ENCODE measurements around the gene SPPL3. TPM values are rescaled to one million over a fixed set of nuclear protein-coding genes. Genes with fewer than 3 reads are reported as not detected.

SPPL3 gene
- total and polyA plus RNA-seq, 4 donors: 14.2 to 52.3 (median 29.6) TPM

- no peaks in the 10 kb centered on the region for H3K27me3 ChIP-seq (ENCODE audit: control insufficient read depth in 3 of 3, insufficient read depth in 3 of 3, low read length in 2 of 3)
- peaks cover 0 to 14% (median 7%) of the 10 kb centered on the region in 5 donors for H3K4me1 ChIP-seq (ENCODE audit: control insufficient read depth in 5 of 5, insufficient read depth in 5 of 5, low read length in 5 of 5)
- peak within 1 kb of the TSS; percentile 60 to 87 for H3K9ac ChIP-seq (ENCODE audit: insufficient read depth in 1 of 2, low read length in 2 of 2)
- peak; percentile 99 for ATAC-seq (ENCODE audit: insufficient read depth, low FRiP score)
- peak within 1 kb of the TSS; percentile 83 for H3K4me3 ChIP-seq
- peaks cover 0 to 1% (median 0%) of the 10 kb centered on the region in 4 donors for H3K9me3 ChIP-seq (ENCODE audit: control insufficient read depth in 4 of 4, insufficient read depth in 3 of 4, low read length in 3 of 4)
- 6 to 8% methylated on average over 65 to 66 of the region's 66 CpGs for WGBS, 2 donors
- TF ChIP-seq CTCF (IDR thresholded peaks at IDR 0.05; ENCODE audit: control extremely low read depth, extremely low read depth): no peak
- H3K36me3 ChIP-seq (ENCODE audit: control insufficient read depth in 4 of 4, insufficient read depth in 4 of 4, low read length in 4 of 4): peaks cover 7 to 24% (median 22%) of the 10 kb centered on the region in 4 donors
- peak within 1 kb of the TSS; percentile 88 to 93 for H3K27ac ChIP-seq (ENCODE audit: low read depth in 1 of 2, low read length in 1 of 2)
- peak; percentile 89 to 93 (median 90) for DNase-seq
Observed at GRCh38 chr12:120725659-120726509, 178.3 kb downstream of the SPPL3 start, which contains the start of gene ACADS. Gene ACADS (plus strand): TSS chr12:120725826. CDS start chr12:120725886, 60 bp downstream.

DNA sequence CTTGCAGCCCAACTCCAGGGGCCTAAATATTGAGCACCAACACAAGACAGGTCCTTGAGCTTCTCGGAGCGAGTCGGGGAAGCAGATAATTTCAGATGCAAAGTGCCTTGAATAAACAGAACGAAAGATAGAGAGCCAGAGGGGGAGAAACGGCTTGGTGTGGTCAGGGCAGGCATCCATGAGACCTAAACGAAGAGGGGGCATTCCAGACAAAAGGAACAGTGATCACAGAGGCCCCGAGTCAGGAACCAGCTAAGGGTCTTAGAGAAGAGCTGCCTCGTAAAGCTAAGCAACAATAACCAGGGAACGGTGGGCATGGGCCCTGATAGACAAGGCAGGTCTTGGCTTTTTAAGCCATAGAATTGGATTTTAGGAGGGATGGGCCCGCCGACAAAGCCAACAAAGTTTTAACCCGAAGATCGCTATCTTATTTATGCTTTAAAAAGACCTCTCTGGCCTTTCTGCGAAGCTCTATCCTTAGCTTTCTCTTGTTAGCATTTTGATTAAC is 179.0 kb downstream of the SPPL3 start:
- DNase-seq (no peak), ATAC-seq (ENCODE audit: insufficient read depth, low FRiP score) (no peak)
- peaks cover 0 to 1% (median 0%) of the 10 kb centered on the region in 4 donors for H3K9me3 ChIP-seq (ENCODE audit: control insufficient read depth in 4 of 4, insufficient read depth in 3 of 4, low read length in 3 of 4)
- no peak overlapping the region for H3K4me3 ChIP-seq
- H3K27me3 ChIP-seq (ENCODE audit: control insufficient read depth in 3 of 3, insufficient read depth in 3 of 3, low read length in 2 of 3): no peaks in the 10 kb centered on the region
- no peak for TF ChIP-seq CTCF (IDR thresholded peaks at IDR 0.05; ENCODE audit: control extremely low read depth, extremely low read depth)
- peaks cover 2 to 14% (median 7%) of the 10 kb centered on the region in 5 donors for H3K4me1 ChIP-seq (ENCODE audit: control insufficient read depth in 5 of 5, insufficient read depth in 5 of 5, low read length in 5 of 5)
- peak overlapping the region; percentile 55 to 93 for H3K27ac ChIP-seq (ENCODE audit: low read depth in 1 of 2, low read length in 1 of 2)
- peak overlapping the region; percentile 49 to 87 for H3K9ac ChIP-seq (ENCODE audit: insufficient read depth in 1 of 2, low read length in 2 of 2)
- peaks cover 7 to 28% (median 24%) of the 10 kb centered on the region in 4 donors for H3K36me3 ChIP-seq (ENCODE audit: control insufficient read depth in 4 of 4, insufficient read depth in 4 of 4, low read length in 4 of 4)
- WGBS, 2 donors: 25 to 37% methylated on average over 14 of the region's 14 CpGs

- no peak overlapping the region for H3K4me3 ChIP-seq
- peaks cover 0 to 1% (median 0%) of the 10 kb centered on the region in 4 donors for H3K9me3 ChIP-seq (ENCODE audit: control insufficient read depth in 4 of 4, insufficient read depth in 3 of 4, low read length in 3 of 4)
- 77 to 78% methylated on average over 5 of the region's 5 CpGs for WGBS, 2 donors
- no peaks in the 10 kb centered on the region for H3K27me3 ChIP-seq (ENCODE audit: control insufficient read depth in 3 of 3, insufficient read depth in 3 of 3, low read length in 2 of 3)
- no peak for DNase-seq
- no peak for TF ChIP-seq CTCF (IDR thresholded peaks at IDR 0.05; ENCODE audit: control extremely low read depth, extremely low read depth)
- peaks cover 2 to 17% (median 7%) of the 10 kb centered on the region in 5 donors for H3K4me1 ChIP-seq (ENCODE audit: control insufficient read depth in 5 of 5, insufficient read depth in 5 of 5, low read length in 5 of 5)
- ATAC-seq (ENCODE audit: insufficient read depth, low FRiP score): no peak
- H3K36me3 ChIP-seq (ENCODE audit: control insufficient read depth in 4 of 4, insufficient read depth in 4 of 4, low read length in 4 of 4): peaks cover 5 to 33% (median 27%) of the 10 kb centered on the region in 4 donors
- H3K9ac ChIP-seq (ENCODE audit: insufficient read depth in 1 of 2, low read length in 2 of 2): peak overlapping the region in 1 of 2 donors; percentile 87
- H3K27ac ChIP-seq (ENCODE audit: low read depth in 1 of 2, low read length in 1 of 2): no peak overlapping the region
Observed at GRCh38 chr12:120724720-120725119, 179.4 kb downstream of the SPPL3 start.
